ENCODE data around the gene MAP3K1.
"Not testable (repeated sequence)": the region's sequence is repeated elsewhere in the genome, so short reads cannot be mapped to it uniquely, and the experiment has no call there.

Gene MAP3K1

DNA sequence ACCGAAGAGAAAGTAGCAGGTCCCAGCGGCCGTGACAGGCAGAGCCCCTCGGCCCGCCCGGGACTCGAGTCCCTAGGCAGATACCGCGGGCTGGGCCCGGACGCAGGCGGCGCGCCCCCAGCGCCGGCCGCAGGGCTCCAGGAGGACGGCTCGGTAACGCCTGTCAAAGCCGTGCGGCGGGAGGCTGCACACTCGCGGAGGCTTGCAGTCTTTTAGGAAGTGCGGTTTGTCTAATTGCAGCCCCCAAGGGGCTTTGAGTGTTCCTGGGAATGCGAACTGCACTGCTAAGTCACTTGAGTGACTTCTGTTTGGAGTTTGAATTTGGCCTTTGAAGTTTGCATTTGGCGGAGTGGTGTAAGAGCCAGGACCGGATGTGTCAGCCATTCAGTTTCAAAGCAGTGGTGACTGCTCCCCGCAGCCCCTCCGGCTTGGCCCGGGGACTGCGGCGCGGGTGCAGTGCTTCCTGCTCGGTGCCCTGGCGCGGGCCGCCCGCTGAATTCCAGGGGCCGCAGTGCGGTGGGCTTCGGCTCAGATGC is 1.3 kb downstream of the MAP3K1 start:
- peak; percentile 26 to 36 for DNase-seq

- no peak for DNase-seq
Measured at GRCh38 chr5:56817263-56818014, 2.1 kb downstream of the MAP3K1 start.

GRCh38 chr5:56818450-56819037 is 3.2 kb downstream of the MAP3K1 start:
- no peak for DNase-seq

DNA sequence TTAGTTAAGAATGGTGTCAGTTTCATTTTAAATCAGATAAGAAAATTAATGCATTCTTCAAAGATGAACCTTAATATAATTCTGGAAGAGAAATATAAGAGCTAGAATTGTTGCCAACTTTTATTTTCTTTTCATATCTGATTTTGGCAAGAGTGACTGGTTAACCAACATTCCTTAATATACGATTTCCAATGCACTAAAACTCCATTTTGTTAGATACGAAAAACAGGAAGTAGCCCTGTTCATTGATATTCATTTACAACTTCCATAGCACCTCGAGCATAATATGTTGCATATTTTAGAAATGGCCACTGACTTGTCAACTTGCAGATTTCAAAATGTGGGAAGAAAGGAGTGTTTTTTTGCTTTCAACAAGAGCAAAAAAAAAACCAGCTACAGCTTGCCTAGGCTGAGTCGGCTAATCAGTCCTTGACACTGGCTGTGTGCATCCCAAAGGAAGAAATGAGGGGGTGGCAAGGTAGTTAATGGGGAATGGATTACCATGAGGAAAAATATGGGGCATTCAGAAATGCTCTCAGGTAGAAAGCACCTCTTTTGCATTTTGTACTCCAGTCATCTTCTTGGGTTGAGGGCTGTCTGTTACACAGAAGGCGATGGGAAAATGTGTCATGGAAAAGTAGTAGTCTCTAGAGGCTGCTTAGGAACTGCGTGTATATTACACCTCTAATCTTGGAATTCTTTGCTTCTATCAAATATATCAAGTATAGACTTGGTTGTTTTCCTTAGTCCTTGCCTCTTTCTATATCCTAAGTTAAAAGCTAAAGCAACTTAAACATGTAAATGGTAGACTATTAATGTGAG is 3.9 kb downstream of the MAP3K1 start:
- DNase-seq, result no peak

DNA sequence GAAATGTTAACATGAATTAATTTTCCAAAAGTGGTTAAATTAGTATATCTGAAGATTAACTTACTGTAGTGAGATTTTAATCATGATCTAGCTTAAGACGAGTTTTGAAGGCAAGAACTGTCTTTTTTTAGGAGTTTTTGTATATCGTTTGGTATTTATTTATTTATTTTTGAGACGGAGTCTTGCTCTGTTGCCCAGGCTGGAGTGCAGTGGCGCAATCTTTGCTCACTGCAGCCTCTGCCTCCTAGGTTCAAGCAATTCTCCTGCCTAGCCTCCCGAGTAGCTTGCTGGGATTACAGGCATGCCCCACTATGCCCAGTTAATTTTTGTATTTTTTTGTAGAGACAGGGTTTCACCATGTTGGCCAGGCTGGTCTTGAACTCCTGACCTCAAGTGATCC is 6.5 kb downstream of the MAP3K1 start:
- DNase-seq, result not testable (repeated sequence)

GRCh38 chr5:56822981-56823380 is 7.6 kb downstream of the MAP3K1 start:
- DNase-seq, result no peak

DNA sequence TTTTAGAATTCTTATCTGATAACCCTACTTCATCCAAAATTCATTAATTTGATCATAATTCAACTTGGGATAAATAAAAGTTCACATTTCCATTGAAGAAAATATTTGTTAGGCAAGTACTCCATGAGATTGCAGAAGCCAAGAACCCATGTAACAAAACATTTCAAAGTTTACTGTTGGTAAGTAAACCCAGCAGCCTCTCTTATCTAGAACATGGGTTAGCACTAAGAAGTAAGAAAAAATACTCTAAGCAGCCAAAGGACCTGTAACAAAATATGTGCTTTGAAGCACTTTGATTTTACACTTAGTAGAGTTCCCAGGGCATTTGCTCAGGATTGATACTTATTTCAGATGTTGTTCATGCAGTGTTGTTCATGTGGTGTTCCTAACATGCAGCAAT is 8.7 kb downstream of the MAP3K1 start:
- DNase-seq, result no peak

DNA sequence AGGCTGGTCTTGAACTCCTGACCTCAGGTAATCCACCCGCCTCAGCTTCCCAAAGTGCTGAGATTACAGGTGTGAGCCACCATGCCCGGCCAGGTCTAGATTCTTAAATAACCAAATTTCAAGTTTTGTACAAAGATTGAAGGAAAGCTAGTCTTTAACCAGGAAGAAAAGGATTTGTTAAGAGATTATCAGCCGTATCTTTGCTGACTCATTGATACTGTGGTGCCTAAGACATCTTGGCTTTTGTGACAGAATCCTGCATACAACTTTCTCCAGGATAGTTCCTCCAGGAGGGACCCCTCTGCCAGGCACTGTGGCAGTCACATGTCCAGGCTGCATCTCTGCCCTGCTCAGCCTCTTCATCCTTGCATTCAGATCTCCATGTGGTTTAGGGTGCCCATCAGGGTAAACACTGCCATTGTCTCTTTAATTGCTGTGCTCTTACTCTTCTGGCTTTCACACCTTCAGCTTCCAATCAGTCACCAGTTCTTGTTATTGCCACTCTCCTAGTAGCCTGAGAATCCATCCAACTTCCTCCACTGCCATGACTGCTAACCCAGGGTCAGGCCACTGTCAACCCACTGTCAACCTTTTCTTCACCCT is 10.0 kb downstream of the MAP3K1 start:
- no peak for DNase-seq

DNA sequence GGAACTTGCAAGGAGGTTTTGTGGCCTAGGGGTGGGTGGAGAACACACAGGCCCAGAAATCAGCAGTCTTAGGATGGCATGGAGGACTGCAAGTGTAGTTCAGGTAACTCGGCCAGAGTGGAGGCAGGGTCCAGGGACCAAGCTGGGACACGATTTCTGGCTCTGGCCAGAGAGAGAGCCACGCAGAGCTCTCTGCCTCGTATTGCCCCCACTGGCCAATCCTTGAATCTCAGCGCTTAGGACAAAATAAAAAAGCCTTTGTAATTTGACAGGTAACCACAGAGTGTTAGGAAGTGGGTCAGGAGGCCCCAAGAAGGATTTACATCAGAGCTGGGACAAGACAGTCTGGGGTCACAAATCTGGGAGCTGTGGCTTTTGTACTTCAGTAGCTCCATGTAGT is 11.7 kb downstream of the MAP3K1 start:
- peak in 1 of 2 experiments; percentile 18 for DNase-seq

DNA sequence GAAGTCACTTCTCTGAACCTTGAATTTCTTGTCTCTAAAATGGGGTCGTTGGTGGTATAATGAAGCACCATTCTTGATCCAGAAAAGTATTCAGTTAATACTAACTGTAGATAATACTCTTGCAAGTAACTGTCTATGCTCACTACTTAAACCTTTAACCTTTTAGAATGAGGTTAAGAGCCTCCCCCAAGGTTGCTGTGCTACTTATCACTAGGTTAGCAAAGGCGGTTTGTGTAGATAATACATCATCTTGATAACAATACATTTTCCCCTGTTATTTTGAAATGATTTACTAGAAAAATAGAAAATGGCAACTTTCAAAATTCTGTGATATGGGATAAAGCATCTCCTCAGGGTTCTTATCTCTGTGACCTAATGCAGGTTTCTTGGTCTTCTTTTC is 12.6 kb downstream of the MAP3K1 start:
- no peak for DNase-seq

DNA sequence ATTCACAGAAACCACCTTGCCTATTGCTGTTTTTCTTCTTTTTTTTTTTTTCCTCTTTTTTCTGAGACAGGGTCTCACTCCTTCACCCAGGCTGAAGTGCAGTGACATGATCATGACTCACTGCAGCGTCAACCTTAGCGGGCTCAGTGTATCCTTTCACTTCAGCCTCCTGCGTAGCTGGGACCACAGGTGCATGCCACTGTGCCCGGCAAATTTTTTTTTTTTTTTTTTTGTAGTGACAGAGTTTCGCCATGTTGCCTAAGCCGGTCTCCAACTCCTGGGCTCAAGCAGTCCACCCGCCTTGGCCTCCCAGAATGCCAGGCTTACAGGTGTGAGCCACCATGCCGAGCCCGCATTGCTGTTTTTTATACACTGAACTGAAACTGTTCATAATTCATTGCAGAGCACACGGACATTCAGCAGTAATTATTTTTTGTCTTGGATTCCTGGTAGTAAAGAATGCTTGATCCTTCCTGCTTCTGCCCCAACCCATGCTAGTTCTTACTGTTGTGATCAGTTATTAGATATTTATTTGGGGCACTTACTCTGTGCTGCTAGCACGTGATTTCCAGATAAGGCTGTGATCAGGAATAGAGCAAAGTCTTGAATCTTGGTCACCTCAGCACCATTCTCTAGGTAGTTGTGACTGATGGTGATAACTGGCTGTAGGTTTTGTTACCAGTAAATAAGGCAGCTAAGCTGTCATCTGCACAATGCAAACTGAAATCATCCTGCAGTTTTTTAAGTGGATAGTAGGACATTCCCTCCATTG is 14.0 kb downstream of the MAP3K1 start:
- no peak for DNase-seq

DNA sequence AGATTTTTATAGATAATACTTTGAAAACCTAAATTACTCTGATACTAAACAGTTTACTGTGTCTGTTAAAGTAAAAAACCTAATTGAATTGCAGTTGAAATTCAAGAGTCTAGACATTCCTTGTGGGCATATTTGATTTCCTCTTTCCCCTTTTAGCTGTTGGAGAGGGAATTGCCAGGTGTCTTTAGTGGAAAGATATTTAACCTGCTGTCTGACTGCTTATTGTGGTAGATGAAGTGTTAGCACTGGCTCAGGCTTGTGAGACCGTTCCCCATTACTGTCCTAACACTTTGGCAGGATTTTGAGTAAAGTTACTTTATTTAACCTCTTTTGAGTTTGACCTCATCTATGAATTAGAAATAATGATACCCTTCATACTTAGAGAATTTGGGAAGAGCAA is 16.4 kb downstream of the MAP3K1 start:
- DNase-seq, result peak in 1 of 2 experiments; percentile 17

GRCh38 chr5:56833325-56833724 is 18.0 kb downstream of the MAP3K1 start:
- DNase-seq, result peak in 1 of 2 experiments; percentile 6

GRCh38 chr5:56837381-56837780 is 22.0 kb downstream of the MAP3K1 start:
- no peak for DNase-seq

DNA sequence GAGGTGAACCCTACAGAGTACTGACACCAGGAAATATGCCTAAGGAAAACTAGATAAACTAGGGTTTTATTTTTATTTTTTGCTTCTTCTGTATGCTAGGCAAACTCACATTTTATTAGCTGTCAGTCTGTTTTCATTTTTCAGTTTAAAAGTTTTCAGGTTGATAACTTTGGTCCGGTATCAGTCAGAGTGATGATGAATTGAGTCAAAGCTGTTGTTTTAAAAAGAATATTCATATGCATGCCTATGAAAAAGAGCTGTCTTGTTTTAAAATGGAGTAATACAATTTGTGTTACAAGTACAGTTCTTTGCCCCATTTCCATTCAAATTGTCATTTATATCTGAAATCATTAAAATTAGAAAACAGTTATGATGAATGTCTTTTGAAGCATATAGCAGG is 22.6 kb downstream of the MAP3K1 start:
- DNase-seq, result no peak

DNA sequence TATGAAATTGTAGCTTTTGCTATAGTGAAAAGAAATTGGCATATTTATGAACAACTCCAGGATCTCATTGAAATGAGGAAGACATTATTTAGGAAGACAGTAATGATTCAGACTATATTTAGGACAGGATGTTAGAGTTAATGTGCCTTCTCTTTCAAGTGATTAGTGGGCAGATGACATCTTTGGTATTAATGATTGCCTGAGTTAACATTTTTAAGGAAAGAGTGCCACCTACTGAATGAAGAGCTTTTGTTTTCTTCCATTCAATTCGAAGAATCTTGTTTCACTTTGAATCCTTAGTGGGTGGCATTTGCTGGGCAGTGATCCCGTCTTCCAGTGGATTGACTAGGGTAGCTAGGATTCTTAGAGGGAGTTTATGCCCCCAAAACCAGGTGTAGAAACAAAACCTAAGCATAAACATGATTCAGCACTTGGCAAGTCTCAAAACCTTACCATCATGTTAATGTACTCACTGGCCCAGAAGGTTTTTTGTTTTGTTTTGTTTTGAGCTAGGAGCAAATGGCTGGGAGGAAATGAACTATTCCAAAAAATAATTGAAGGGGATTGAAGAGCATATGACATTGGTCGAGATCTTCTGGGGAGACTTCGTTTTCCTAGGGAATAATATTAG is 23.2 kb downstream of the MAP3K1 start:
- DNase-seq, result peak; percentile 7 to 74

DNA sequence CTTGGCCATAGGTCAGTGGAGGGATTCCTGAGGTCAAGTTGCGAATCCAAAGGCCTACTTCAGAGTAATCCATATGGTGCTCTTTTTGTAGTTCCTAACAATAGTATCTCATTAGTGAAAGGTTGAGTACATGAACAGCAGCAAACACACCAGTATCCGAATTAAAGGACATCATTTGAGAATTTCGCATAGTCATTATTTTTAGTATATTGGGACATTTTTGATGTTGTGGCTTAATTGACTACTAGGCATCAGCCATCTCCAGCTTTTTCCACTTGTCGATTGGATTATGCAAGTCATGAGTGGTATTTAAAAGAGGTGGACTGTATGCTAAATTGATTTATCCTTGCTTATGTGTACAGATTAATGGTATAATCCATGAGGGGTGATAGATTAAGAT is 23.7 kb downstream of the MAP3K1 start:
- DNase-seq, result no peak

DNA sequence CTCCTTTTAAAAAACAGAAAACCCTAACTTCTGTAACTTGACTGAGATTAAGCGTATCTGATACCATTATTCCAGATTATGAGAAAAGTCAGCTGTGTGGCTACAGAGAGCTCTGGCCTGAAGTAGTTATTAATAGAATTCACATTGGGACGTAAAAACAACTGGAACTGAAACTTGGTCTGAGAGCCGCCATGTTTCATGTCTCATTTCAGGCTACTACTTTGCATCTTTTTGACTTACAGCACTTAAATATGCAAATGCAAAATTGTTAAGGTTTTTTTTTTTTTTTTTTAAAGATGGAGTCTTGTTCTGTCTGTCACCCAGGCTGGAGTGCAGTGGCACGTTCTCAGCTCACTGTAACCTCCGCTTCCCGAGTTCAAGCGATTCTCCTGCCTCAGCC is 25.2 kb downstream of the MAP3K1 start:
- DNase-seq, result no peak

- DNase-seq, result no peak
Measured at GRCh38 chr5:56845277-56845676, 29.9 kb downstream of the MAP3K1 start.

DNA sequence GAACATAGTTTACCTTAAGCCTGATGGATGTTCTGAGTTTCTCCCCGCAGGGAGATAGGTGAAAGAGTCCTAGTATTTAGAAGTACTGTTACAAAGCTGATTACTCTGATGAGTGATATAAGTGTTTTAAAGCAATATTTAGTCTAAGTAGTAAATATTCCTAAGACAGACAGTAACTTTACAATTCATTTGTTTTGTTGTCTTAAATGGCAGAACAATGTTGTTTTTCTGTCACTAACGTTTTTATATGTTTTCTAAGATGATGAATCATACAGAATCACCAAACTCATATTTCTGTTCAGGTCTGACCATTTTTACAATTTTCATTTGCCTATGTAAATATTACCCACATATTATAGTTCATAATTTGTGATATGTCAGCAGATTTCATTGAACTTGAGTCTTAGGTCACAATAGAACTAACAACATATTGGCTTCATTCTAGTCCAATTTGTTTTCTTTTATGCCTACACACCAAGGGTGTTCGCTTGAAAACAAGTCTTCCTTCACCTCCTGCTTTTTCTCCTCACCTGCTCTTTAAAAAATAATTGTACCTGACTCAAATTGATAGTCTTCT is 30.6 kb downstream of the MAP3K1 start:
- no peak for DNase-seq

DNA sequence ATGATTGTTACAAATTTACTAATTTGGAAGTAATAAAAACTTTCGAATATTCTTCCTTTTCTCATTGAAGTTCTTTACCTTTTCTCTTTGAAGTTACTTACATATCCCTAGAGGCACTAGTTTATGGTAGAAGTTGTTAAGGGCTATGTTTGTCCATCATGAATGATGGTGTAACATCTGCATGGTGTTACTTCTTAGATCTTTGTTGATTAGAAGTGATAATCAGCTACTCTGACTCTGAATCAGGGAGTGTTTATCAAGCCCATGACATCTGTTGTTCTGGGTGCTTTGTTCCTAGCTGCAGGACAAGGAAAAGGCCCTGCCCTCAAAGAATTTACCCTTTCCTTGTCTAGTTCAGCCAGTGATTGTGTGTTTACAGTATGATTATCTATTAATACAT is 32.9 kb downstream of the MAP3K1 start:
- DNase-seq, result peak; percentile 3 to 12

GRCh38 chr5:56849671-56850070 is 34.3 kb downstream of the MAP3K1 start:
- DNase-seq, result no peak

All from NCI-H524 (cell line).